ENCODE measurements around the gene LRRC43.

The LRRC43 gene

GRCh38 chr12:122215771-122216170 is 32.8 kb downstream of the LRRC43 start:
- Histone ChIP-seq H3K36me3 (ENCODE audit: control insufficient read depth, insufficient read depth, low read length) (peaks cover 10% of the 10 kb centered on the region), H3K9ac (ENCODE audit: low read length) (no peak overlapping the region), H3K4me1 (ENCODE audit: control insufficient read depth, insufficient read depth, low read length) (no peaks in the 10 kb centered on the region), H3K9me3 (ENCODE audit: control insufficient read depth, low read length) (no peaks in the 10 kb centered on the region), H3K4me3 (ENCODE audit: low read length) (no peak overlapping the region), H3K27me3 (ENCODE audit: control insufficient read depth, insufficient read depth, low read length) (no peaks in the 10 kb centered on the region)

GRCh38 chr12:122216445-122216844 is 33.5 kb downstream of the LRRC43 start:
- no peak overlapping the region for H3K9ac ChIP-seq (ENCODE audit: low read length)
- H3K36me3 ChIP-seq (ENCODE audit: control insufficient read depth, insufficient read depth, low read length): peaks cover 10% of the 10 kb centered on the region
- H3K27me3 ChIP-seq (ENCODE audit: control insufficient read depth, insufficient read depth, low read length): no peaks in the 10 kb centered on the region
- no peaks in the 10 kb centered on the region for H3K4me1 ChIP-seq (ENCODE audit: control insufficient read depth, insufficient read depth, low read length)
- no peaks in the 10 kb centered on the region for H3K9me3 ChIP-seq (ENCODE audit: control insufficient read depth, low read length)
- no peak overlapping the region for H3K4me3 ChIP-seq (ENCODE audit: low read length)

GRCh38 chr12:122225683-122226365 is 42.9 kb downstream of the LRRC43 start, which contains the start of gene DIABLO:
TSS of gene DIABLO (minus strand) at chr12:122226052. CDS start at chr12:122226014, 38 bp downstream.
- H3K27me3 ChIP-seq (ENCODE audit: control insufficient read depth, insufficient read depth, low read length): no peaks in the 10 kb centered on the region
- peaks cover 8% of the 10 kb centered on the region for H3K4me1 ChIP-seq (ENCODE audit: control insufficient read depth, insufficient read depth, low read length)
- H3K9ac ChIP-seq (ENCODE audit: low read length): peak within 1 kb of the TSS; percentile 88
- H3K4me3 ChIP-seq (ENCODE audit: low read length): peak within 1 kb of the TSS; percentile 80
- peaks cover 2% of the 10 kb centered on the region for H3K36me3 ChIP-seq (ENCODE audit: control insufficient read depth, insufficient read depth, low read length)
- H3K9me3 ChIP-seq (ENCODE audit: control insufficient read depth, low read length): no peaks in the 10 kb centered on the region

- Histone ChIP-seq H3K4me1 (ENCODE audit: control insufficient read depth, insufficient read depth, low read length) (peaks cover 8% of the 10 kb centered on the region), H3K4me3 (ENCODE audit: low read length) (peak overlapping the region; percentile 27), H3K36me3 (ENCODE audit: control insufficient read depth, insufficient read depth, low read length) (peaks cover 4% of the 10 kb centered on the region), H3K9ac (ENCODE audit: low read length) (no peak overlapping the region), H3K9me3 (ENCODE audit: control insufficient read depth, low read length) (no peaks in the 10 kb centered on the region), H3K27me3 (ENCODE audit: control insufficient read depth, insufficient read depth, low read length) (no peaks in the 10 kb centered on the region)
Observed at GRCh38 chr12:122226366-122227125, 43.6 kb downstream of the LRRC43 start.

- H3K4me3 ChIP-seq (ENCODE audit: low read length): no peak overlapping the region
- H3K9me3 ChIP-seq (ENCODE audit: control insufficient read depth, low read length): no peaks in the 10 kb centered on the region
Observed at GRCh38 chr12:122227341-122227740, 44.4 kb downstream of the LRRC43 start.

GRCh38 chr12:122228092-122228491 is 45.2 kb downstream of the LRRC43 start:
- Histone ChIP-seq H3K4me3 (ENCODE audit: low read length) (no peak overlapping the region), H3K36me3 (ENCODE audit: control insufficient read depth, insufficient read depth, low read length) (peaks cover 4% of the 10 kb centered on the region), H3K27me3 (ENCODE audit: control insufficient read depth, insufficient read depth, low read length) (no peaks in the 10 kb centered on the region), H3K4me1 (ENCODE audit: control insufficient read depth, insufficient read depth, low read length) (peaks cover 8% of the 10 kb centered on the region), H3K9me3 (ENCODE audit: control insufficient read depth, low read length) (no peaks in the 10 kb centered on the region), H3K9ac (ENCODE audit: low read length) (no peak overlapping the region)

More at GRCh38 chr12:122227341-122227740, 44.4 kb downstream of the LRRC43 start:
- Histone ChIP-seq H3K27me3 (ENCODE audit: control insufficient read depth, insufficient read depth, low read length) (no peaks in the 10 kb centered on the region), H3K4me1 (ENCODE audit: control insufficient read depth, insufficient read depth, low read length) (peaks cover 8% of the 10 kb centered on the region), H3K36me3 (ENCODE audit: control insufficient read depth, insufficient read depth, low read length) (peaks cover 4% of the 10 kb centered on the region), H3K9ac (ENCODE audit: low read length) (no peak overlapping the region)

- Histone ChIP-seq H3K36me3 (ENCODE audit: control insufficient read depth, insufficient read depth, low read length) (peaks cover 4% of the 10 kb centered on the region), H3K27me3 (ENCODE audit: control insufficient read depth, insufficient read depth, low read length) (no peaks in the 10 kb centered on the region), H3K9me3 (ENCODE audit: control insufficient read depth, low read length) (no peaks in the 10 kb centered on the region), H3K4me3 (ENCODE audit: low read length) (no peak overlapping the region), H3K4me1 (ENCODE audit: control insufficient read depth, insufficient read depth, low read length) (peaks cover 8% of the 10 kb centered on the region), H3K9ac (ENCODE audit: low read length) (no peak overlapping the region)
Observed at GRCh38 chr12:122230798-122231197, 47.9 kb downstream of the LRRC43 start.

GRCh38 chr12:122232691-122233090 is 49.8 kb downstream of the LRRC43 start:
- H3K9ac ChIP-seq (ENCODE audit: low read length): no peak overlapping the region
- no peak overlapping the region for H3K4me3 ChIP-seq (ENCODE audit: low read length)
- H3K9me3 ChIP-seq (ENCODE audit: control insufficient read depth, low read length): no peaks in the 10 kb centered on the region
- H3K27me3 ChIP-seq (ENCODE audit: control insufficient read depth, insufficient read depth, low read length): no peaks in the 10 kb centered on the region
- H3K36me3 ChIP-seq (ENCODE audit: control insufficient read depth, insufficient read depth, low read length): peaks cover 4% of the 10 kb centered on the region
- H3K4me1 ChIP-seq (ENCODE audit: control insufficient read depth, insufficient read depth, low read length): no peaks in the 10 kb centered on the region

GRCh38 chr12:122235741-122236140 is 52.8 kb downstream of the LRRC43 start:
- H3K36me3 ChIP-seq (ENCODE audit: control insufficient read depth, insufficient read depth, low read length): peaks cover 2% of the 10 kb centered on the region
- no peaks in the 10 kb centered on the region for H3K9me3 ChIP-seq (ENCODE audit: control insufficient read depth, low read length)
- no peaks in the 10 kb centered on the region for H3K27me3 ChIP-seq (ENCODE audit: control insufficient read depth, insufficient read depth, low read length)
- no peaks in the 10 kb centered on the region for H3K4me1 ChIP-seq (ENCODE audit: control insufficient read depth, insufficient read depth, low read length)
- H3K9ac ChIP-seq (ENCODE audit: low read length): no peak overlapping the region
- no peak overlapping the region for H3K4me3 ChIP-seq (ENCODE audit: low read length)

GRCh38 chr12:122238861-122239260 is 55.9 kb downstream of the LRRC43 start:
- no peaks in the 10 kb centered on the region for H3K27me3 ChIP-seq (ENCODE audit: control insufficient read depth, insufficient read depth, low read length)
- no peaks in the 10 kb centered on the region for H3K36me3 ChIP-seq (ENCODE audit: control insufficient read depth, insufficient read depth, low read length)
- H3K9me3 ChIP-seq (ENCODE audit: control insufficient read depth, low read length): no peaks in the 10 kb centered on the region
- H3K4me1 ChIP-seq (ENCODE audit: control insufficient read depth, insufficient read depth, low read length): no peaks in the 10 kb centered on the region
- no peak overlapping the region for H3K4me3 ChIP-seq (ENCODE audit: low read length)
- no peak overlapping the region for H3K9ac ChIP-seq (ENCODE audit: low read length)

GRCh38 chr12:122243965-122244364 is 61.0 kb downstream of the LRRC43 start:
- no peaks in the 10 kb centered on the region for H3K36me3 ChIP-seq (ENCODE audit: control insufficient read depth, insufficient read depth, low read length)
- H3K9ac ChIP-seq (ENCODE audit: low read length): no peak overlapping the region
- no peaks in the 10 kb centered on the region for H3K9me3 ChIP-seq (ENCODE audit: control insufficient read depth, low read length)
- no peak overlapping the region for H3K4me3 ChIP-seq (ENCODE audit: low read length)
- no peaks in the 10 kb centered on the region for H3K27me3 ChIP-seq (ENCODE audit: control insufficient read depth, insufficient read depth, low read length)
- H3K4me1 ChIP-seq (ENCODE audit: control insufficient read depth, insufficient read depth, low read length): no peaks in the 10 kb centered on the region

GRCh38 chr12:122244565-122245371 is 61.8 kb downstream of the LRRC43 start:
- no peak overlapping the region for H3K9ac ChIP-seq (ENCODE audit: low read length)
- no peak overlapping the region for H3K4me3 ChIP-seq (ENCODE audit: low read length)
- no peaks in the 10 kb centered on the region for H3K36me3 ChIP-seq (ENCODE audit: control insufficient read depth, insufficient read depth, low read length)
- no peaks in the 10 kb centered on the region for H3K9me3 ChIP-seq (ENCODE audit: control insufficient read depth, low read length)
- H3K4me1 ChIP-seq (ENCODE audit: control insufficient read depth, insufficient read depth, low read length): no peaks in the 10 kb centered on the region
- no peaks in the 10 kb centered on the region for H3K27me3 ChIP-seq (ENCODE audit: control insufficient read depth, insufficient read depth, low read length)

All from mucosa of stomach (tissue), 1 donor.